ENCODE results near the gene PIGM. TPM values are rescaled to one million over a fixed set of nuclear protein-coding genes. Genes with fewer than 3 reads are reported as not detected.

The PIGM gene
- total and polyA plus RNA-seq, 2 of the 13 experiments (the other 11 are each of a cell fraction or from before 2014, with no cell fraction given): 3.4 to 4.6 TPM

- TF ChIP-seq, protein P1, sequence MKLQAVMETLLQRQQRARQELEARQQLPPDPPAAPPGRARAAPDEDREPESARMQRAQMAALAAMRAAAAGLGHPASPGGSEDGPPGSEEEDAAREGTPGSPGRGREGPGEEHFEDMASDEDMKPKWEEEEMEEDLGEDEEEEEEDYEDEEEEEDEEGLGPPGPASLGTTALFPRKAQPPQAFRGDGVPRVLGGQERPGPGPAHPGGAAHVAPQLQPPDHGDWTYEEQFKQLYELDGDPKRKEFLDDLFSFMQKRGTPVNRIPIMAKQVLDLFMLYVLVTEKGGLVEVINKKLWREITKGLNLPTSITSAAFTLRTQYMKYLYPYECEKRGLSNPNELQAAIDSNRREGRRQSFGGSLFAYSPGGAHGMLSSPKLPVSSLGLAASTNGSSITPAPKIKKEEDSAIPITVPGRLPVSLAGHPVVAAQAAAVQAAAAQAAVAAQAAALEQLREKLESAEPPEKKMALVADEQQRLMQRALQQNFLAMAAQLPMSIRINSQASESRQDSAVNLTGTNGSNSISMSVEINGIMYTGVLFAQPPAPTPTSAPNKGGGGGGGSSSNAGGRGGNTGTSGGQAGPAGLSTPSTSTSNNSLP (IDR thresholded peaks at IDR 0.05; ENCODE audit: low read depth, low read length): 0 out of 2 replicates have a peak, but pooled peaks have one; percentile 43
- TF ChIP-seq ZNF510 (CRISPR knock-in tag; IDR thresholded peaks at IDR 0.05; ENCODE audit: low read depth): no peak
- TF ChIP-seq, protein P2, sequence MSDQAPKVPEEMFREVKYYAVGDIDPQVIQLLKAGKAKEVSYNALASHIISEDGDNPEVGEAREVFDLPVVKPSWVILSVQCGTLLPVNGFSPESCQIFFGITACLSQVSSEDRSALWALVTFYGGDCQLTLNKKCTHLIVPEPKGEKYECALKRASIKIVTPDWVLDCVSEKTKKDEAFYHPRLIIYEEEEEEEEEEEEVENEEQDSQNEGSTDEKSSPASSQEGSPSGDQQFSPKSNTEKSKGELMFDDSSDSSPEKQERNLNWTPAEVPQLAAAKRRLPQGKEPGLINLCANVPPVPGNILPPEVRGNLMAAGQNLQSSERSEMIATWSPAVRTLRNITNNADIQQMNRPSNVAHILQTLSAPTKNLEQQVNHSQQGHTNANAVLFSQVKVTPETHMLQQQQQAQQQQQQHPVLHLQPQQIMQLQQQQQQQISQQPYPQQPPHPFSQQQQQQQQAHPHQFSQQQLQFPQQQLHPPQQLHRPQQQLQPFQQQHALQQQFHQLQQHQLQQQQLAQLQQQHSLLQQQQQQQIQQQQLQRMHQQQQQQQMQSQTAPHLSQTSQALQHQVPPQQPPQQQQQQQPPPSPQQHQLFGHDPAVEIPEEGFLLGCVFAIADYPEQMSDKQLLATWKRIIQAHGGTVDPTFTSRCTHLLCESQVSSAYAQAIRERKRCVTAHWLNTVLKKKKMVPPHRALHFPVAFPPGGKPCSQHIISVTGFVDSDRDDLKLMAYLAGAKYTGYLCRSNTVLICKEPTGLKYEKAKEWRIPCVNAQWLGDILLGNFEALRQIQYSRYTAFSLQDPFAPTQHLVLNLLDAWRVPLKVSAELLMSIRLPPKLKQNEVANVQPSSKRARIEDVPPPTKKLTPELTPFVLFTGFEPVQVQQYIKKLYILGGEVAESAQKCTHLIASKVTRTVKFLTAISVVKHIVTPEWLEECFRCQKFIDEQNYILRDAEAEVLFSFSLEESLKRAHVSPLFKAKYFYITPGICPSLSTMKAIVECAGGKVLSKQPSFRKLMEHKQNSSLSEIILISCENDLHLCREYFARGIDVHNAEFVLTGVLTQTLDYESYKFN (CRISPR knock-in tag; conservative IDR thresholded peaks at IDR 0.05): peak; percentile 34; the same call in 1 of the 2 replicates
- TF ChIP-seq, protein P3, sequence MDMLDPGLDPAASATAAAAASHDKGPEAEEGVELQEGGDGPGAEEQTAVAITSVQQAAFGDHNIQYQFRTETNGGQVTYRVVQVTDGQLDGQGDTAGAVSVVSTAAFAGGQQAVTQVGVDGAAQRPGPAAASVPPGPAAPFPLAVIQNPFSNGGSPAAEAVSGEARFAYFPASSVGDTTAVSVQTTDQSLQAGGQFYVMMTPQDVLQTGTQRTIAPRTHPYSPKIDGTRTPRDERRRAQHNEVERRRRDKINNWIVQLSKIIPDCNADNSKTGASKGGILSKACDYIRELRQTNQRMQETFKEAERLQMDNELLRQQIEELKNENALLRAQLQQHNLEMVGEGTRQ (IDR thresholded peaks at IDR 0.05; ENCODE audit: low read depth, low read length): peak; percentile 88
- TF ChIP-seq, protein P3 (CRISPR knock-in tag; IDR thresholded peaks at IDR 0.05; ENCODE audit: borderline replicate concordance): no peak
- TF ChIP-seq IKZF5 (CRISPR knock-in tag; IDR thresholded peaks at IDR 0.05): no peak
- no peak for TF ChIP-seq PRPF4 (IDR thresholded peaks at IDR 0.05; ENCODE audit: low read depth, low read length, poor library complexity, severe bottlenecking)
- no peak for TF ChIP-seq MAF1 (CRISPR knock-in tag; IDR thresholded peaks at IDR 0.05; ENCODE audit: borderline replicate concordance)
- no peak for TF ChIP-seq GLI4 (CRISPR knock-in tag; IDR thresholded peaks at IDR 0.05; ENCODE audit: borderline replicate concordance)
- TF ChIP-seq FUBP1 (CRISPR knock-in tag; IDR thresholded peaks at IDR 0.05; ENCODE audit: borderline replicate concordance): no peak
- no peak for TF ChIP-seq HNF1B (CRISPR knock-in tag; IDR thresholded peaks at IDR 0.05)
- TF ChIP-seq KAT7 (CRISPR knock-in tag; IDR thresholded peaks at IDR 0.05; ENCODE audit: borderline replicate concordance): no peak
- 0 out of 2 replicates have a peak, but pooled peaks have one; percentile 30 for TF ChIP-seq TFE3 (CRISPR knock-in tag; IDR thresholded peaks at IDR 0.05)
- TF ChIP-seq RAD51 (IDR thresholded peaks at IDR 0.05; ENCODE audit: borderline replicate concordance): peak; percentile 95
Observed at GRCh38 chr1:160045653-160046052, 13.9 kb upstream of the PIGM start (continued).
